GM19468 (cell line): ENCODE results near the gene GRPEL1.

Source experiments
- ATAC-seq: cut with Tn5 transposase; IDR thresholded peaks from one replicate; pipeline ENCODE4 v1.9.1; 2021; ENCODE audit warnings: mild to moderate bottlenecking, moderate library complexity, moderate number of reproducible peaks; ENCODE audit not compliant: unreplicated experiment; ENCODE audit errors: extremely low read depth

Gene GRPEL1

DNA sequence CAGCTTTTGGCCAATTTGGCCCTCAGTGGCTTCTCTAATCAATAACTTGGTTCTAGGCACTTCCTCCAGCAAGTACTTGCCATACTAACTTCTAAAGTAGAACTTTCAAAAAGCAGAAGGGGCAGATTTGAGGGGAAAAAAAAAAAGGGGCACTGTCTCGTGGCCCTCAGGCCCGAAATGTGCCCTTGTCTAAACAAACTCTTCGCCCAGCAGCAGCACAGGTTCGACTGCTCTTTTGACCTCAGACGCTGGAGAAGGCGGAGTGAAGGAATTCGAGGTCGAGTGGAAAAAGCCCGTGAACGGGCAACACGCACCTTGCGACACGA, 775 bp downstream of the GRPEL1 start:
- no peak for ATAC-seq

DNA sequence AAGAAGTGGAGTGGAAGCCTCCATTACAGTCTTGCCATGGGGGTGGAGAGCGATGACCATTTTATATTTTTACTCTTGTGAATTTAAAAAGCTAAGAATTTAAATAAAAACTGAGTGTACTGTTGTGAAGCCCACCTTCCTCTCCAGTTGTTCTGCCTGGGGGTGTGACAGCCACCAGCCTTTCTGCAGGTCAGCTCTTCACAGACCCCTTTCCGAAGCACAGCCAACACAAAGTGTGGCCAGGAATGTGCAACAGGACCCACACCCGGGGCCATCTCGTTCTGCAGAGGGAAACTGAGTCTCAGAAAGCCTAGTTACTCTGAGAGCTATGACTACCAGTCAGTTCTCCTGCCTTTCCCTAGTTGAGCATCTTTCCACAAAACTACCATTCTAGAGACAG, 1.4 kb downstream of the GRPEL1 start:
- no peak for ATAC-seq

DNA sequence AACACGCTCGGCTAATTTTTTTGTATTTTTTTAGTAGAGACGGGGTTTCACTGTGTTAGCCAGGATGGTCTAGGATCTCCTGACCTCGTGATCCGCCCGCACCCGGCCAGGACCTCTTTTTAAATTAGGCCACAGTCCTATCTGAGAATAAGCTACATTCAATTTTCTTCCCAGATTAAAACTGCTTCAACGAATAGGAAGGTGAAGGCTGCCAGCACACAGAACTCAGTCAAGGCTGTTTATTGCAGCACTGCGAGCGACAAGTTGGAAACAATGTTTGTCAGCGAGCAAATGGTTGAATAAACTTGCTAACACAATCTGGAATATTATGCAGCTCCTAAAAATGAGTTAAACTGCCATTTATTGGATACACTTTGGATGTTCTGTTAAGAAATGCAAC, 1.9 kb downstream of the GRPEL1 start:
- ATAC-seq, result no peak

DNA sequence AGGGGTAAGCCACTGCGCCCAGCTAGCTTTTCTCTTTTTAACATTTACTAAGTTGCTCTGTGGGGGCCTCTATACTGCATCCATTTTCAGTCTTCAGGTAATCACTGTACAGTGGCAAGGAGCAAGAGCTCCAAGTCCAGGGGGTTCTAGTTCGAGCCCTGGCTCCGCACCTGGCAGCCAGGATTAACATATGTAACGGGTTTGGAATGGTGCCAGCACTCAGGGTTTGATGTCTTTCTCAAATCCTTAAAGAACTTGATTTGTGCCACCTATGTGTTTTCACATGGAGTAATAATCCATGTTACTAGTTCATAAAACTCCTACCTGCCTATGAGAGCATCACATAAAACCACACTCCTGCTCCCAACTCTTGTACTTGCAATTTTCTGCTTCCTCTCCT, 4.5 kb downstream of the GRPEL1 start:
- ATAC-seq, result no peak

DNA sequence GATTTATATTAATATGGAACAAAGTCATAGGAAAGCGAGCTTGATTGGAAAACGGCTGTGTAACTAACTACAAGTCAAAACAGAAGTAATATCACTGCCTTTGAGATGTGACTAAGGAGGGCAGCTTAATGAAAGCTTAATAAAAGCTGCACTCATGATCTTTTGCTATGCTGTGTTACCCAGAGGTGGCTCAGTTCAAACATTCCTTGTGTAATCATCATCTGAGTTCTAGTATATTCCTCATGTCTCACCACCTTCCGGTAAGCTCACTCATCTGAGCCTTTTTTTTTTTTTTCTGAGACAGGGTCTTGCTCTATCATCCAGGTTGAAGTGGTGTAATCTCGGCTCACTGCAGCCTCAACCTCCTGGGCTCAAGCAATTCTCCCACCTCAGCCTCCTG, 5.0 kb downstream of the GRPEL1 start:
- no peak for ATAC-seq

DNA sequence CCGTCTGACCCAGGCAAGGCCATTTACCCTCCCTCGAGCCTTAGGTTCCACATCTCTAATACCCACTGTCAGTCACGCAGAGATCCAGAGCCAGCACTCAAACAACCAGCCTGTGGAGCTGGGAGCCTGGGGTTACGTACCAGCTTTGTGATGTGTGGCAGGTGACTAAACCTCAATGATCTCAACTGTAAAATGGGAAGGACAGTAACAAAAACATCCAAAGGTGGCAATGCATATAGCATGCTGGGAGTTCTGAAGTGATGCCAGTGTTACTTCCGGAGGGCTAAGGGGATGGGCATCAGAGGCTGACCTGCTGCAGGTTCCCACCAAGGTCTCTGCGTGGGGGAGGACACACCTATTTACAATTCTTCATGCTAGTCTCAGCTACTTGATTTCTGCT, 6.0 kb downstream of the GRPEL1 start:
- no peak for ATAC-seq

DNA sequence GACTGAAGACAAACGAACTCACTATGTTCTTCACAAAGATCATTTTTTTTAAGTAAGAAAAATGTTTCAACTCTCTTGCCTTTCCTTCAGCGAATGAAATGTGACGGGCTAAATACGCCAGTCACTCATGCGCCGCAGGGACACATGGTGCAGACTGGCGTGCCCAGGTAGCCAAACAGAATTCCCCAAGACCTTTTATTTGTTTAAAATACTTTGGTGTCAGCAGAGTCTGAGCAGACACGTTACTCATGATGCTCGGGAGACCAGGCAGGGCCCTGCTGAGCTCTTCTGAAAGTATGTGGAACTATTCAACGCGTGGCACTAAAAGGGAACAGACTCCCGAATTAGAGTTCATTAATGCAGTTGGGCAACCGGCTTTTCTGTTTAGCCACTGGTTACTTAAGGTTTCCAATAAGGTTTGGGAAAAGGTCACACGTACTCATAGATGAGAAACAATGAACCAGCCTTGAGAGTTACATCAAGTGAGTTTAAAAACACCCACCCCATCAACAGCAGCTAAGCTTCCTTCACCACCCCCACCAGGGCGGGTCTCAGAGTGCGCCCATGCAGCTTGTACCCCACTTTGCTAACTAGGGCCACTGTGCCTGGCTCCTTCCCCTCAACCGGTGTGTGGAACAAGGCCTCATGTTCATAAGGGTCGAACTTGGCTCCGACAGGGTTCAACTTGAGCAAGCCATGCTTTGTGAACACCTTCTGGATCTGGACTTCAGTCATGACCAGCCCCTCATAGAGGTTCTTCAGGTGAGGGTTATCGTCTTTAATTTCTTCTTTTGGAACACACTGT, 7.3 kb downstream of the GRPEL1 start:
- no peak for ATAC-seq

DNA sequence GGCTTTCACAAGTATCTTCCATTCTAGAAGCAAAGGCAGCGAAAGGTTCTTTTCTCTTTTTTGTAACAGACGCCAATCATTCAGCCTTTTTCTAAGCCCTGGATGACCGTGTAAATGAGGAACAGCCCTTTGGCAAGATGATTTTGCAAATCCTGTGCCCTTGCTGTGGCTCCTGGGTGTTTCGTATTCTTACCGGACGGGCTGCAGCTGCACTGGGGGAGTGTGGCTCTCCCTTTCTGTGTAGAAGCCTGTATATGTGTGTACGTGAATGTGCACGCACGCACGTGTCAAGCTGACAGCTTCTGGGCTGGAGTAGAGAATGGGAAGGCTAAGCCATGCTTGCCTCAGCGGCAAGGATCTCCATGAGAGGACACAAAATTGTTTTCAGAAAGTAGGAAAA, 8.2 kb downstream of the GRPEL1 start:
- no peak for ATAC-seq

DNA sequence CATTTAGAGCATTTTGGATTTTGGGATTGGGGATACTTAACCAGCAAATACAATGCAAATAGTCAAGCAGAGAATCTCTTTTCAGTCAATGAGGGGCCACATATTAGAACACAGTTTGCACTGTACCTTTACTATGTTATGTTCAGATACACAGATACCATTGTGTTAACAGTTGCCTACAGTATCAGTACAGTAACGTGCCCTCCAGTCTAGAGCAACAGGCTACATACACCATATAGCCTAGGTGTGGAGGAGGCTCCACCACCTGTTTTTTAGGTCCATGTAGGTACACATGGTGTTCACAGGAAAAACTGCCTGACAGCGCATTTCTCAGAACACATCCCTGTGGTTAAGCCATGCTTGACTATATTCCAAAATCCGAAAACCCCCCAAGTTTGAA, 9.1 kb downstream of the GRPEL1 start:
- ATAC-seq, result no peak

DNA sequence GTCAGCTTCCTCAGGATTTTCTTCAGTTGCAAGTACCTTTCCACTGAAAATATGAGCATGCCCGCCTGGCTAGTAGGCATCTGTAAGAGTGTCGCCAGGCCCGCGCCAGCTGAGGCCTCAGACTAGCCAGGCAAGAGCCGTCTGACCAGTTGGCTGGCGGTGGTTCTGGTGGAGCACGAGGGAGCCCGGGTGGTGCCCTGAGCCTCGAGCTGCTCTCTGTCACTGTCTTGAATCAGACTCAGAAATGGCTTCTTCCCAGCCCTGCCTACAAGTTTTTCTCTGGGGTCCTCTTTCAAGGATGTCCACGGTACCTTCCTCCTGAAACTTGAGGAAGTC, 11.9 kb downstream of the GRPEL1 start:
- no peak for ATAC-seq

DNA sequence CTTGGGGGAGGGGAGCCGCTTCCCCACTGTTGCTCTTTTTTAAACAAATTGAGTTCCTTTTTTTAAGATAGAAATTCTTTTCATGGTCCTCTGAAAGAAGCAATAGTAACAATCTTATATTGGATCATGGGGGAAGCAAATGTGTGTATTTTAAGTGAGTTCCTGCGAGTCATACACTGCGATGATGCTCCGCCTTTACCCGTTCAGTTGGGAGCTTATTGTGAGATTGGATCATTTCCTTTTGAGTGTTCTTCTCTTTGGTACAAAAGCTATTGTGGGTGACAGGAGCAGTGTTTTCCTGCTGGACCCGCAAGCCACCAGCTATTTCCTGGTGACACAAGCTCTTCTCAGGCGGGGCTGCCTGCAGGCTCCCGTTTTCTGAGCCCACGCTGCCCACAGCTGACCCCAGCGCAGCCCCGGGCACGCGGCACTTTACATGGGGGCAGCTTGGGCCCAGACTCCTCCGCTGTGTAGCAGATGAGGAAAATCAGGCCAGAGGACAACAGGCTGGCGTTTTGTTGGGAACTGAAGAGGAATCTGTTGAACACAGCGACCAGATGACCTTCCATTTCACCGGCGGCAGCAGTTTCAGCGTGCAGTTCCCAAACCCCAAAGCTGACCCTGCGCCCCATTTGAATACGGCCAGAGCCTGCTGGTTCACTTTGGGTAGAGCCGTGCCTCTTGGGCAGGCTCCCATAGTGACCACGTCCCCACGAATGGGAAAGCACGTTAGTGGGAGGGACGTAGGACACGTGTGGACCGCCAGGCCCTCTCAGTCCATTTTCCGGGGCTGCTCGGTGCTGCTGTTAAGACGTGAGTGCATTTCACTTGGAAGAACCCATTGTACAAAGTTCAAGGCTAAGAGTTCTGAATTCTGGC, 12.5 kb downstream of the GRPEL1 start:
- ATAC-seq, result no peak

DNA sequence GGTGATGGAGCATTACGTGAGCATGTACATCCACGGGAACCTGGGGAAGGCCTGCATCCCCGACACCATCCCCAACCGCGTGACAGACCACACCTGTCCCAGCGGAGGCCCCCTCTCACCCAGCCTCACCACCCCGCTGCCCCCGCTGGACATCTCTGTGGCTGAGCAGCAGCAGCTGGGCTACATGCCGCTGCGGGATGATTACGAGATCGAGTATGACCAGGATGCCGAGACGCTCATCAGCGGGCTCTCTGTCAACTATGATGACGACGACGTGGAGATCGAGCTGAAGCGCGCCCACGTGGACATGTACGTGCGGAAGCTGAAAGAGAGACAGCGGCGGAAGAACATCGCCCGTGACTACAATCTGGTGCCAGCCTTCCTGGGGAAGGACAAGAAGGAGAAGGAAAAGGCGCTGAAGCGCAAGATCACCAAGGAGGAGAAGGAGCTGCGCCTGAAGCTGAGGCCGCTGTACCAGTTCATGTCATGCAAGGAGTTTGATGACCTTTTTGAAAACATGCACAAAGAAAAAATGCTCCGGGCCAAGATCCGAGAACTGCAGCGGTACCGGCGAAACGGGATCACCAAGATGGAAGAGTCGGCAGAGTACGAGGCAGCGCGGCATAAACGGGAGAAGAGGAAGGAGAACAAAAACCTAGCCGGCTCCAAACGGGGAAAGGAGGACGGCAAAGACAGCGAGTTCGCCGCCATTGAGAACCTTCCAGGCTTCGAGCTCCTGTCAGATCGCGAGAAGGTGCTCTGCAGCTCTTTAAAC, 13.6 kb downstream of the GRPEL1 start:
- ATAC-seq, result no peak

DNA sequence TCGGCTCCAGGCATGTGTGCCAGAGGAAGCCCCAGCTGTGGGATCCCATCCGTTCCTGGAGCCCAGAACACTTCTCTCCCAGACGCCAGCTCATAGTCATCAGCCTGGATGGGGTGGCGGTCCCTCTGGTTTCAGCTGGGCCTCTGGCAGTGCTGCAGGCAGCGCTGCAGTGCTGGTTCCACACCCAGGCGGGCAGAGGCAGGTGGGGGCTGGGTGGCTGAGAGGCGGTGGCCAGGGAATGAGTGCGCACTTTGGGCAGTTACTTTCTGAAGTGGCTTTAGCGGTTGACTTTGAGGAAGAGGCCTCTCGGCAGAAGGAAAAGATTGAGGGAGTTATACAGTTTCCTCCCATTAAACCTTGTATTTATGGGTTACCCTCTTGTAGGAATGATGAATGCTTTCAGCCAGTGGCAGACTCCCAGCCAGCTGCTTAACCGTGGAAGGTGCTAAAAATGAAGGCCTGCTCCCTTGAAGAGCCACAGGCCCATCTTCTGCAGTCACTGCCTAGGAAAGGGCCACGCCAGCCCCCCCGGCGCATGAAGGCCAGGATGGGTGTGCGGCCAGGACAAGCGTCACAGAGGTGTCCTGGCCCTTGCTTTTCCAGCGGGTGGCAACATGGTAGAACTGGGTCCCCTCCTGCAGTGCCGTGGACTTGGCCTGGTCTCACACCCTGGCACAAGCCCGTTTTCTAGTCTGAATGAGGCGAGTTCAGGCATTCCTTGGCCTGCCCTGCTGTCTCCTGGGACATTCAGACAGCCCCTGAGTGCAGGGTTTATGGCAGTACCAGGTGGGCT, 14.7 kb downstream of the GRPEL1 start:
- ATAC-seq, result no peak

DNA sequence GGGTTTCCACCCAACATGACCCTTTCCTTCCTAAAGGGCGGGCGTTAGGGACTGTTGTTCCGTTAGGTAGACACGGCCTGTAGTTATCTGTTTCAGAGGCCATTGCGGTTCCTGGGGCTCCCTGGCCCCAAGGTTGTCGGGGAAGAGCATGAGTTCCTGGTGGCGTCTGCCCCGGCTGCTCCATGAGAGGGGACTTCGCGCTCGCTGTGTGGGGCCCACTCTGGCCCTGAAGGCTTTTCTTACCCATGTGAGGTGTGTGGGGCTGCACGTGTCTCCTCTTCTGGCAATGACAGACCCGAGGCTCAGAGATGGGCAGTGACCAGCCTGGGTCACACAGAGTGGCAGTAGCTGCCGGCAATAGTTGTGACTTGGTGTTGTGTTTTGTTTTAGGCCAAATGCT, 15.6 kb downstream of the GRPEL1 start:
- no peak for ATAC-seq

DNA sequence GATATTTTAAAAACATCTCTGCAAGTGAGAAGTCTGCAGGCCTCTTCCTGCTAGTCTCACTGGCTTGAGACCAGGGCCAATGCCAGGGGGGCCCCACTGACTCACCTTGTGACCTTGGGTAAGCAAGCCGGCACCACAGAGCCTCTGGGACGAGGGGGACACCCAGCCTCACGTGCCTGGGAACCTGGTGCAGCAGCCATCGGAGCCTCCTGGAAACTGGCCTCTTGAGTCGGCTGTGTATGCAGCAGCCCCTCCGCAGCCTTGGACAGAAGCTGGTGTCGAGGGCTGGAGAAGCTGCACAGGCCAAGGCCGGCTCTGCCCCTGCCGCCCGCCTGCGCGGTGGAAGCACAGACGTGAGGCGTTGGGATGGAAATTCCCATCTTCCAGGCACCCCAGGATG, 16.0 kb downstream of the GRPEL1 start:
- ATAC-seq, result no peak

DNA sequence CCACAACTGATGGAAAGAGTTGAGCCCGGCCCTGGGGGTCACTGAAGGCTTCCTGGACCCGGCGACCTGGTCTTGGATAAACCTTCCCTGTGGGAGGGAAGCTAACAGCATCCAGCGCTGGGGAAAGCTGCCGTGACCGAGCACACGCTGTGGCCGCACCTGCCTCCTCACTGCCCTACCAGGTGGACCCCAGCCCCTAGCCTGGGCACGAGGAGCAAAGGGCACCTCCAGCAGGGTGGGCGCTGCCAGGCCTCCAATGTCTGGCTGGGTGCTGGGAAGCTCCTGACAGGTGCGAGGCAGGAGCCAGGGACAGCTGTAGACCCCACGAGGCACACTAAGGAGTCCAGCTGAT, 16.7 kb downstream of the GRPEL1 start:
- no peak for ATAC-seq

DNA sequence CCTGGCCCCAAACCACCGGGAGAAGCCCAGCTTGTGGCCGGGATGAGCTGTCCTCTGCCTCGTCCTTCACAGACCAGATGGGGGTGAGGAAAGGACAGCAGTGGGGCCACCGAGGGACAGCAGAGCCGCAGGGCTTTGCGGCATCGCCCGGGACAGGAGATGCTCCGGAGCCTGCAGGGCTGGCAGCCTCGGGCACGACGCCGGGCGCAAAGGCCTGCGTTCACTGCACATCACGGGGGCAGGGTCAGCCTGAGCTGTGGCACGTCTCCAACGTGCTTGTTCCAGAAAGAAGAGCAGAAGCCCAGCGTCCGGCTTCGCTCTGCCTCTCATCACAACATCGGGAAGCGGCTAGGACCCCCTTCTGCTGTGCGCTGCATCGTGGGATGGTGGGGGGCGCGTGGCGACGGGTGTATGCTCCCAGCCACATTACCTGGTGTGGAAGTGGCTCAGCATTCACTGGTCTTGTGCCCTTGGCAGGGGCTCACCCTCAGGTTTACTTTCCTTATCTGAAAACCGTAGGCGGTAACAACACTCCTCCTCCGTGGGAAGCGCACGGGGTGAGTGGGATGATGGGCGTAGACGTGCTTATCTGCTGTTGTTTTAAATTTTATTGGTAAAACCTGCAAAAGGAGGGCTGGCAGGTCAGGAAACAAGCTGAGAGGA, 17.3 kb downstream of the GRPEL1 start:
- no peak for ATAC-seq

DNA sequence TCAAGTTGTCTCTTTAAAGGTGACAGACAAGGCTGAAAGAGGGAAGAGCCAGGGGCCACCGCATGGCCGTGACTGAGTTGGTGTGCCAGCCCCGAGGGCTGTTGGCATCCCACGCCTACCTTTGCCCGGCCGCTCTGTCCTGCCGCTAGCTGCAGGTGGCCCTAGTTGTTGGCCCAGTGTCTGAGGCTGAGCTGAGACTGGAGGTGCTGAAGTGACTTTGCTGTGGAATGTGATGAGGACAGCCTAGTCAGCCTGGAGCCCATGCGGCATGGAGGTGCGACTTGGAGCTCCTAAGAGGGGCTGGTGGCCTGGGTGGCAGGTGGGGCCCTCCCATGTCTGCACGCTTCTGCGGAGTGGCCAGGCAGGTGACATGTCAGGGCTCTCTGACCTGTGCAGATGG, 18.1 kb downstream of the GRPEL1 start:
- no peak for ATAC-seq

DNA sequence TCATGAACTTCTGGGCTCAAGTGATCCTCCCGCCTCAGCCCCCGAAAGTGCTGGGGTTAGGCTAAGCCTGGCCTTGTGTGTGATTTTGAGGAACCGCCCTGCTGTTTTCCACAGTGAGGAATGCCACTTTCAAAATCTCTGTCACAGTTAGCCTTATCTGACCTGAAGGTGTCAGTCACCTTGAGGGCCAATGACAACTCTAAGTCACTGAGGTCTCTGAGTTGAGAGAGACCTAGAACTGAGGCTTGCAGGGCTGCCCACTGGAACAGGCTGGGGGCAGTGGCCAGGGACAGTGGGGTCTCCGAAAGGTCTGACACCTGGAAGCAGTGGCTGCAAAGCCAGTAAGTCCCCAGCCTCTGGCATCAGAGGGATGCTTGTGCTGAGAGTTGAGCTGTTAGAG, 18.6 kb downstream of the GRPEL1 start:
- no peak for ATAC-seq

DNA sequence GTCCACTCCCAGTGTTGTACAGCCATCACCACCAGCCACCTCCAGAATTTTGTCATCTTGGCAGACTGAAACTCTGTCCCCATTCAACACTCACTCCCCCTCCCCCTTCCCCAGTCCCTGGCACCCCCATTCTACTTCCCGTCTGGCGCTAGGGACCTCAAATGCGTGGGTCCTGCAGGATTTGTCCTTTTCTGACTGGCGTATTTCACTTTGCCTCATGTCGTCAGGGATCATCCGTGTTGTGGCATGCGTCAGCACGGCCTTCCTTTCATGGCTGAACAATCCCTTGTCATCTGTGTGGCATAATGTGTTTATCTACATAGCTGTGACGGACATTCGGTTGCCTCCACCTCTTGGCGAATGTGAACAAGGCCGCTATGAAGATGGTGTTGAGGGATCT, 19.2 kb downstream of the GRPEL1 start:
- ATAC-seq, result no peak
